Ovary (tissue), 9 donors: ENCODE data around the gene CNNM3. TPM values are rescaled to one million over a fixed set of nuclear protein-coding genes. Genes with fewer than 3 reads are reported as not detected.

Source experiments
- DNase-seq, 5 donors: peaks; one replicate each; pipeline ENCODE4 v3.0.0-alpha.2; 2019 to 2020
- H3K27ac ChIP-seq, 2 donors: fragments of 200-600 bp; one replicate each; pipeline versions ENCODE4 v1.5.1 to v1.8.0; 2019 to 2022
- H3K27me3 ChIP-seq: fragments of 200-600 bp; one replicate; pipeline ENCODE4 v1.8.0; 2022
- H3K36me3 ChIP-seq: fragments of 200-600 bp; sonication (generic); one replicate; pipeline ENCODE4 v1.5.1; 2019
- H3K4me1 ChIP-seq: one replicate; pipeline ENCODE4 v1.8.1; 2013; ENCODE audit warnings: mild to moderate bottlenecking, moderate library complexity; ENCODE audit not compliant: insufficient read depth
- H3K4me3 ChIP-seq: fragments of 200-600 bp; sonication (generic); one replicate; pipeline ENCODE4 v1.5.1; 2017
- H3K9me3 ChIP-seq, 2 donors: fragments of 200-600 bp in 1 of 2; sonication (generic) in 1 of 2; one replicate each; pipeline versions ENCODE4 v1.5.1 to v1.8.1; 2013 to 2019; ENCODE audit warnings: mild to moderate bottlenecking in 1 of 2, moderate library complexity in 1 of 2
- CTCF ChIP-seq, 3 donors: fragments of 450-650 bp in 2 of 3; fragments of 200-600 bp in 1 of 3; IDR thresholded peaks; one replicate each; pipeline versions ENCODE4 v1.5.1 to v1.8.0; 2016 to 2022; ENCODE audit warnings: antibody characterized with exemption in 3 of 3, mild to moderate bottlenecking in 1 of 3
- EP300 ChIP-seq: sonication (generic); formaldehyde crosslinking; IDR thresholded peaks from one replicate; pipeline ENCODE4 v1.6.1; 2017; ENCODE audit warnings: antibody characterized with exemption
- POLR2A ChIP-seq: fragments of 450-650 bp; IDR thresholded peaks from one replicate; pipeline ENCODE4 v1.6.1; 2017; ENCODE audit warnings: antibody characterized with exemption, mild to moderate bottlenecking, moderate library complexity
- WGBS, 3 donors: extraction: QIAGEN DNeasy Blood & Tissue Kit in 1 of 3; methylation state at CpG; one replicate each; pipeline versions ENCODE4 v1.1.5 to v1.1.7; 2013 to 2017; 5-methylcytosine and 5-hydroxymethylcytosine counted together
- intact Hi-C, 4 donors: fragments of 100-400 bp; cut with DNase I; formaldehyde crosslinking; loops; one replicate each; pipeline versions ENCODE4 v1.11.0 to v1.15.1; 2022 to 2023
- polyA plus RNA-seq, 2 donors: library from polyadenylated mRNA; stranded (reverse); fragments of 200-250 nt in 1 of 2; fragments of 350-450 nt in 1 of 2; fragmentation: Illumina TruSeq in 1 of 2; extraction: RNeasy Lipid Tissue Mini Kit (QIAGEN cat#74804) in 1 of 2; gene quantifications; one replicate each; pipeline ENCODE4 v1.2.3, GENCODE V29; 2013 to 2014
- total RNA-seq, 7 donors: library from RNA; depleted of rRNA in 2 of 7; stranded (reverse); fragments of >200 nt in 2 of 7; fragmentation: NEBNext Ultra II Directional in 3 of 7; extraction: Animal tissue kit (Norgen Biotek cat#: 25700) in 3 of 7; gene quantifications; one replicate each; pipeline versions ENCODE4 v1.1.0 to v1.2.4, GENCODE V29; 2016 to 2023
- donor health status: DM: no; HTN: no; CAD: no; lungs with moderate emphysema.
- donor health status: DM: no; HTN: no; CAD: no.
- donor health status: Bipolar disorder and iron deficiency.
- donor health status: DM: yes; HTN: yes; CAD: no.
- donor health status: DM: no; HTN: no; CAD: no.
- donor health status: DM: yes; HTN: yes; CAD: no.

Gene CNNM3
- total and polyA plus RNA-seq, 9 donors, result 13.0 to 23.1 (median 16.6) TPM

GRCh38 chr2:96874198-96874831 lies 58.2 kb downstream of the CNNM3 start:
- Histone ChIP-seq H3K4me1 (peaks cover 5% of the 10 kb centered on the region), H3K4me3 (no peak overlapping the region)
- intact Hi-C loops, result no loop called here

GRCh38 chr2:96875498-96876268 lies 59.6 kb downstream of the CNNM3 start:
- H3K27ac ChIP-seq, result no peak overlapping the region
- intact Hi-C loops, result no loop called here
- no peak overlapping the region for H3K4me3 ChIP-seq
- peak in 1 of 5 donors; percentile 37 for DNase-seq
- peaks cover 4% of the 10 kb centered on the region for H3K4me1 ChIP-seq
- no peaks in the 10 kb centered on the region for H3K27me3 ChIP-seq
- WGBS, 3 donors, result 73 to 77% (median 73%) methylated on average over 14 of the region's 14 CpGs
- TF ChIP-seq CTCF (IDR thresholded peaks at IDR 0.05) (no peak), POLR2A (no peak), EP300 (no peak)
- H3K9me3 ChIP-seq, result no peaks in the 10 kb centered on the region
- no peaks in the 10 kb centered on the region for H3K36me3 ChIP-seq

More at GRCh38 chr2:96874198-96874831, 58.2 kb downstream of the CNNM3 start:
- Histone ChIP-seq H3K36me3 (no peaks in the 10 kb centered on the region), H3K27me3 (no peaks in the 10 kb centered on the region), H3K27ac (no peak overlapping the region), H3K9me3 (no peaks in the 10 kb centered on the region)
- 47 to 50% (median 48%) methylated on average over 18 of the region's 18 CpGs for WGBS, 3 donors
- no peak for TF ChIP-seq POLR2A
- no peak for TF ChIP-seq EP300
- no peak for TF ChIP-seq CTCF (IDR thresholded peaks at IDR 0.05)
- DNase-seq, result no peak

- no peak for TF ChIP-seq EP300
- TF ChIP-seq POLR2A, result no peak
- no peak for TF ChIP-seq CTCF (IDR thresholded peaks at IDR 0.05)
- Histone ChIP-seq H3K9me3 (no peaks in the 10 kb centered on the region), H3K36me3 (no peaks in the 10 kb centered on the region), H3K4me3 (no peak overlapping the region), H3K27me3 (no peaks in the 10 kb centered on the region), H3K4me1 (peaks cover 4% of the 10 kb centered on the region), H3K27ac (no peak overlapping the region)
- no peak for DNase-seq
- WGBS, 3 donors, result 90 to 92% (median 91%) methylated on average over 14 to 16 of the region's 16 CpGs
- intact Hi-C loops, result no loop called here
Observed at GRCh38 chr2:96876269-96877041, 60.4 kb downstream of the CNNM3 start.

- TF ChIP-seq EP300 (no peak), POLR2A (no peak), CTCF (IDR thresholded peaks at IDR 0.05) (no peak)
- intact Hi-C loops, result no loop called here
- 89 to 95% (median 90%) methylated on average over 6 of the region's 6 CpGs for WGBS, 3 donors
- no peak overlapping the region for H3K4me3 ChIP-seq
- no peaks in the 10 kb centered on the region for H3K27me3 ChIP-seq
- no peaks in the 10 kb centered on the region for H3K9me3 ChIP-seq
- no peak for DNase-seq
- H3K36me3 ChIP-seq, result no peaks in the 10 kb centered on the region
- H3K27ac ChIP-seq, result no peak overlapping the region
- peaks cover 4% of the 10 kb centered on the region for H3K4me1 ChIP-seq
Observed at GRCh38 chr2:96877042-96877451, 61.0 kb downstream of the CNNM3 start.
